K562 (cell line): Measurements from ENCODE around the gene RNF11. TPM values are rescaled to one million over a fixed set of nuclear protein-coding genes. Genes with fewer than 3 reads are reported as not detected.

Source experiments
- ARNT ChIP-seq, 2 experiments: fragments of 450-650 bp; IDR thresholded peaks; 2 replicates each; pipeline ENCODE4 v1.6.1; 2016; ENCODE audit warnings: mild to moderate bottlenecking in 1 of 2
- BCLAF1 ChIP-seq, 2 experiments: fragments of 450-650 bp in 1 of 2; IDR thresholded peaks; 2 replicates each; pipeline ENCODE4 v1.6.1; 2011 to 2017; ENCODE audit warnings: low read depth in 2 of 2, antibody characterized with exemption in 1 of 2, borderline replicate concordance in 1 of 2, low read length in 1 of 2, mild to moderate bottlenecking in 1 of 2, mixed read lengths in 1 of 2; ENCODE audit not compliant: control insufficient read depth in 1 of 2
- CCAR2 ChIP-seq: fragments of 200-400 bp; formaldehyde crosslinking; IDR thresholded peaks from 2 replicates; pipeline ENCODE4 v1.6.1; 2017; ENCODE audit warnings: mild to moderate bottlenecking, low read depth, low read length
- DIDO1 ChIP-seq: fragments of 450-650 bp; IDR thresholded peaks from 2 replicates; pipeline ENCODE4 v1.6.1; 2016; ENCODE audit warnings: low read depth, missing biosample characterization, missing genetic modification characterization
- E4F1 ChIP-seq: fragments of 250-450 bp; sonication (Bioruptor Pico); IDR thresholded peaks from 2 replicates; pipeline ENCODE4 v1.5.0; 2021; ENCODE audit warnings: mild to moderate bottlenecking, borderline replicate concordance
- ESRRA ChIP-seq: fragments of 450-650 bp; IDR thresholded peaks from 2 replicates; pipeline ENCODE4 v1.6.1; 2014; ENCODE audit warnings: low read depth, mild to moderate bottlenecking, moderate library complexity, borderline replicate concordance
- KDM4B ChIP-seq, 2 experiments: fragments of 450-650 bp in 1 of 2; sonication (generic) in 1 of 2; IDR thresholded peaks; 2 replicates each; pipeline ENCODE4 v1.6.1; 2016 to 2017; ENCODE audit warnings: borderline replicate concordance in 2 of 2, antibody characterized with exemption in 1 of 2, low read depth in 1 of 2, mild to moderate bottlenecking in 1 of 2
- KLF1 ChIP-seq: fragments of 450-650 bp; IDR thresholded peaks from 2 replicates; pipeline ENCODE4 v1.6.1; 2016; ENCODE audit warnings: missing genetic modification characterization, missing compliant biosample characterization
- MAX ChIP-seq: sonication (generic); formaldehyde crosslinking; IDR thresholded peaks from 2 replicates; pipeline ENCODE4 v1.9.0; 2022; ENCODE audit warnings: mild to moderate bottlenecking, missing genetic modification reagents
- MIER1 ChIP-seq: fragments of 450-650 bp; IDR thresholded peaks from 2 replicates; pipeline ENCODE4 v1.6.1; 2016; ENCODE audit warnings: antibody characterized with exemption, mild to moderate bottlenecking, low read depth
- NCOA2 ChIP-seq, 2 experiments: fragments of 450-650 bp; IDR thresholded peaks; 2 replicates each; pipeline ENCODE4 v1.6.1; 2018; ENCODE audit warnings: mild to moderate bottlenecking in 2 of 2, moderate library complexity in 1 of 2; ENCODE audit not compliant: partially characterized antibody in 2 of 2
- SRSF3 ChIP-seq: fragments of 200-400 bp; formaldehyde crosslinking; IDR thresholded peaks from 2 replicates; pipeline ENCODE4 v1.6.1; 2016; ENCODE audit warnings: mild to moderate bottlenecking, low read length, moderate library complexity; ENCODE audit not compliant: insufficient read depth
- ZNF282 ChIP-seq: sonication (generic); formaldehyde crosslinking; IDR thresholded peaks from 2 replicates; pipeline ENCODE4 v1.8.1; 2023; ENCODE audit warnings: missing genetic modification reagents
- ZNF384 ChIP-seq: IDR thresholded peaks from 2 replicates; pipeline ENCODE4 v1.6.1; 2012; ENCODE audit warnings: low read depth, low read length, improper control_type of control experiment
- ZNF445 ChIP-seq: fragments of 250-450 bp; sonication (Bioruptor Pico); IDR thresholded peaks from 2 replicates; pipeline ENCODE4 v1.4.0; 2020; ENCODE audit warnings: low read depth, mild to moderate bottlenecking, moderate library complexity
- ZNF75A ChIP-seq: fragments of 450-650 bp; formaldehyde crosslinking; IDR thresholded peaks from 2 replicates; pipeline ENCODE4 v1.4.0; 2020; ENCODE audit warnings: mild to moderate bottlenecking
- polyA plus RNA-seq, 8 experiments: library from polyadenylated mRNA; depleted of rRNA in 4 of 8; stranded (reverse) in 5 of 8; unstranded in 3 of 8; fragments of >200 nt; fragmentation: Nextera tagmentation in 2 of 8; fragmentation: Illumina TruSeq in 1 of 8; extraction: Ambion mirVana in 2 of 8; extraction: Trizol in 1 of 8; gene quantifications; 2 replicates each; pipeline versions ENCODE4 v1.2.1 to v1.2.3, GENCODE V29; 2011 to 2014; ENCODE audit warnings: inconsistent platforms in 1 of 8, missing spikeins in 1 of 8
- total RNA-seq, 7 experiments: library from RNA; depleted of rRNA in 6 of 7; stranded (reverse); fragments of >200 nt in 6 of 7; fragmentation: Illumina TruSeq in 2 of 7; extraction: Trizol in 2 of 7; gene quantifications; 2 replicates each; pipeline versions ENCODE4 v1.2.1 to v1.2.3, GENCODE V29; 2011 to 2021; ENCODE audit warnings: low replicate concordance in 1 of 7

The RNF11 gene
- total and polyA plus RNA-seq, 9 of the 15 experiments (the other 6 are each of a cell fraction or from before 2014, with no cell fraction given): 5.7 to 34.3 (median 23.1) TPM

DNA sequence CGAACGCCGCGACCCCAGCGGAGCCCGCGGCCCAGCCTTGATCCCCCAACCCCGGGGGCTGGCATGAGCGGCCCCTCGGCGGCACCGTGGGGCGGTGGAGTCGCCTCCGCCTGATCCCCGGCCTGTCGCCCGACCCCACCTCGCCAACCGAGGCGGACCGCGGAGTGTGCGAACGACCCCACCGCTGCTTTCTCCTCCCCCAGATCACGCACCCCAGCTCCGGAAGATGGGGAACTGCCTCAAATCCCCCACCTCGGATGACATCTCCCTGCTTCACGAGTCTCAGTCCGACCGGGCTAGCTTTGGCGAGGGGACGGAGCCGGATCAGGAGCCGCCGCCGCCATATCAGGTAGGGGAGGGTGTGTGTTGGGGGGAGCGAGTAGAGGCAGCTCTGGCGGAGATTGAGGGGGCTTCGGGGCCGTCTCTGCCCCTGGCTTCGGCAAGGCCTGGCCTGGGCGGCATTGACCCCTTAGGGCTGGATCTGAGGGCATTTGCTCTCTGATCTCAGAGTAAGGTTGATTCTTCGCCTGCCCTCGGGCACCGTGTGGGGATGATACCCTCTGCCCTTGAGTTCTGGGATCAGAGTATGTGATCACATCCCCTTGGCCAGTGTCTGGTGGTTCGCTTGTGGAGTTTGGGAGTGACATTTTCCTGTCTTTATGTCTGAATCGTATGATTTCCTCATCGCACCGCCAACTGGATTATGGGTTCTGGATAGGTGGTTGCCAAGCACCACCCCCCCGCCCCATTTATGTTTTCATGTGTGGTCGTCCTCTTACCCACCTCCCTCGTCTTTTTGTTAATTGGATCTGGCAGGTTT lies 668 bp downstream of the RNF11 start (continued):
- TF ChIP-seq NCOA2 (IDR thresholded peaks at IDR 0.05; ENCODE audit: partially characterized antibody in 2 of 2) (no peak), BCLAF1 (IDR thresholded peaks at IDR 0.05; ENCODE audit: borderline replicate concordance in 1 of 2, control insufficient read depth in 1 of 2, low read depth in 2 of 2, low read length in 1 of 2) (no peak), KLF1 (tag) (no peak), E4F1 (CRISPR knock-in tag) (no peak), ARNT (IDR thresholded peaks at IDR 0.05) (no peak), ZNF384 (no peak), KDM4B (IDR thresholded peaks at IDR 0.05; ENCODE audit: borderline replicate concordance in 2 of 2, low read depth in 1 of 2) (no peak), SRSF3 (peak; percentile 70; the same call in 1 of the 2 replicates), ZNF445 (CRISPR knock-in tag) (no peak), ESRRA (no peak), MAX (CRISPR knock-in tag) (no peak; the same call in 1 of the 2 replicates), MIER1 (no peak), DIDO1 (no peak), ZNF282 (peak; percentile 88; the same call in 1 of the 2 replicates), ZNF75A (no peak), CCAR2 (no peak)
